K562 (cell line): ENCODE results near the gene EFEMP2. TPM values are rescaled to one million over a fixed set of nuclear protein-coding genes. Genes with fewer than 3 reads are reported as not detected.

Experiments
- CHCHD3 ChIP-seq: fragments of 250-450 bp; sonication (Bioruptor Pico); IDR thresholded peaks from 2 replicates; pipeline ENCODE4 v2.1.2; 2022; ENCODE audit warnings: mild to moderate bottlenecking
- GABPB1 ChIP-seq: sonication (generic); formaldehyde crosslinking; IDR thresholded peaks from 2 replicates; pipeline ENCODE4 v1.8.0; 2022; ENCODE audit warnings: mild to moderate bottlenecking, missing genetic modification reagents
- KAT7 ChIP-seq: sonication (generic); formaldehyde crosslinking; IDR thresholded peaks from 2 replicates; pipeline ENCODE4 v1.8.0; 2022; ENCODE audit warnings: missing genetic modification reagents, mild to moderate bottlenecking, borderline replicate concordance
- KDM2B ChIP-seq: fragments of 250-450 bp; sonication (Bioruptor Pico); IDR thresholded peaks from 2 replicates; pipeline ENCODE4 v1.8.0; 2021; ENCODE audit warnings: mild to moderate bottlenecking, moderate library complexity
- KLF1 ChIP-seq: fragments of 450-650 bp; IDR thresholded peaks from 2 replicates; pipeline ENCODE4 v1.6.1; 2016; ENCODE audit warnings: missing genetic modification characterization, missing compliant biosample characterization
- MAZ ChIP-seq, 2 experiments: fragments of 450-650 bp in 1 of 2; sonication (generic) in 1 of 2; formaldehyde crosslinking; IDR thresholded peaks in 1 of 2; conservative IDR thresholded peaks in 1 of 2; 2 replicates each; pipeline versions ENCODE4 v1.4.0 to v1.5.0; 2020; ENCODE audit warnings: mild to moderate bottlenecking in 1 of 2, missing genetic modification reagents in 1 of 2
- MBD1 ChIP-seq: fragments of 250-450 bp; sonication (Bioruptor Pico); IDR thresholded peaks from 2 replicates; pipeline ENCODE4 v1.8.0; 2022; ENCODE audit warnings: inconsistent platforms
- MGA ChIP-seq: fragments of 450-650 bp; IDR thresholded peaks from 2 replicates; pipeline ENCODE4 v1.6.1; 2016; ENCODE audit warnings: mild to moderate bottlenecking, moderate library complexity
- VEZF1 ChIP-seq: fragments of 200-800 bp; sonication (Bioruptor generic); IDR thresholded peaks from 2 replicates; pipeline ENCODE4 v1.6.1; 2017; ENCODE audit warnings: missing genetic modification characterization, missing compliant biosample characterization
- ZFP30 ChIP-seq: fragments of 250-450 bp; sonication (Bioruptor Pico); IDR thresholded peaks from 2 replicates; pipeline ENCODE4 v1.8.0; 2022; ENCODE audit warnings: moderate library complexity, mild to moderate bottlenecking, inconsistent platforms, borderline replicate concordance
- ZNF589 ChIP-seq: fragments of 200-800 bp; sonication (Bioruptor generic); IDR thresholded peaks from 2 replicates; pipeline ENCODE4 v1.6.1; 2016; ENCODE audit warnings: low read depth, missing genetic modification characterization, missing compliant biosample characterization
- polyA plus RNA-seq, 8 experiments: library from polyadenylated mRNA; depleted of rRNA in 4 of 8; stranded (reverse) in 5 of 8; unstranded in 3 of 8; fragments of >200 nt; fragmentation: Nextera tagmentation in 2 of 8; fragmentation: Illumina TruSeq in 1 of 8; extraction: Ambion mirVana in 2 of 8; extraction: Trizol in 1 of 8; gene quantifications; 2 replicates each; pipeline versions ENCODE4 v1.2.1 to v1.2.3, GENCODE V29; 2011 to 2014; ENCODE audit warnings: inconsistent platforms in 1 of 8, missing spikeins in 1 of 8
- total RNA-seq, 7 experiments: library from RNA; depleted of rRNA in 6 of 7; stranded (reverse); fragments of >200 nt in 6 of 7; fragmentation: Illumina TruSeq in 2 of 7; extraction: Trizol in 2 of 7; gene quantifications; 2 replicates each; pipeline versions ENCODE4 v1.2.1 to v1.2.3, GENCODE V29; 2011 to 2021; ENCODE audit warnings: low replicate concordance in 1 of 7

EFEMP2 gene
- total and polyA plus RNA-seq, 9 of the 15 experiments (the other 6 are each of a cell fraction or from before 2014, with no cell fraction given): 0.07 to 2.9 (median 0.69) TPM; not detected in 1

GRCh38 chr11:65867284-65868071 is 5.1 kb downstream of the EFEMP2 start (continued):
- TF ChIP-seq MGA (0 out of 2 replicates have a peak, but pooled peaks have one; percentile 14), ZNF589 (CRISPR knock-in tag) (0 out of 2 replicates have a peak, but pooled peaks have one; percentile 5), MAZ (CRISPR knock-in tag; conservative IDR thresholded peaks at IDR 0.05 in 1 of 2, IDR thresholded peaks at IDR 0.05 in 1 of 2) (peak in 1 of 2 experiments; percentile 49; a peak in 1 of 4 replicates), KLF1 (tag) (no peak), MBD1 (CRISPR knock-in tag) (no peak), CHCHD3 (CRISPR knock-in tag) (no peak), GABPB1 (CRISPR knock-in tag) (0 out of 2 replicates have a peak, but pooled peaks have one; percentile 46), ZFP30 (CRISPR knock-in tag) (no peak), VEZF1 (CRISPR knock-in tag) (0 out of 2 replicates have a peak, but pooled peaks have one; percentile 45), KAT7 (CRISPR knock-in tag) (0 out of 2 replicates have a peak, but pooled peaks have one; percentile 29), KDM2B (CRISPR knock-in tag) (no peak)
